ENCODE results near the gene IPMK.
"Not testable (repeated sequence)": the region's sequence is repeated elsewhere in the genome, so short reads cannot be mapped to it uniquely, and the experiment has no call there.

Gene IPMK

GRCh38 chr10:58220769-58221451, 46.8 kb downstream of the IPMK start:
- no peak for DNase-seq (ENCODE audit: low read depth in 2 of 2)

DNA sequence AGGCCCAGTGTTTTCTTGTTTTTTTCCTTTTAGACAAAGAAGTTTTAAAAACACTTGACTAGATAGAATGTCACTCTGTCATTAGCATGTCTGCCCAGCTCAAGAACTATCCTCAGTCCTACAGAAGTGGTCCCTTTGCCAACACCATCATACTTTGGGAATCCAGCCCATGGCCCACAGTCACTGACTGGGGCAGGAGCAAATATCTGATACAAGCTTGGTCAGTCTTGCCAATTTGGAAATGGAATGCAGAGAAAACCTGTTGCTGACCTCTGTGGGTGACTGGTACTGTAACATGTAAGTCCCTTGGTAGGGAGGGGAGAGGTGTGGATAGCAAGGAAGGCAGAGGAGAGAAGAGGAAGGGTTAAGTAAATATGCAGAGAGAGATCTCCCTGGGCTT, 47.8 kb downstream of the IPMK start:
- no peak for DNase-seq (ENCODE audit: low read depth in 2 of 2)

- DNase-seq (ENCODE audit: low read depth in 2 of 2): no peak
These were observed 50.1 kb downstream of the IPMK start for GRCh38 chr10:58217612-58218011.

DNA sequence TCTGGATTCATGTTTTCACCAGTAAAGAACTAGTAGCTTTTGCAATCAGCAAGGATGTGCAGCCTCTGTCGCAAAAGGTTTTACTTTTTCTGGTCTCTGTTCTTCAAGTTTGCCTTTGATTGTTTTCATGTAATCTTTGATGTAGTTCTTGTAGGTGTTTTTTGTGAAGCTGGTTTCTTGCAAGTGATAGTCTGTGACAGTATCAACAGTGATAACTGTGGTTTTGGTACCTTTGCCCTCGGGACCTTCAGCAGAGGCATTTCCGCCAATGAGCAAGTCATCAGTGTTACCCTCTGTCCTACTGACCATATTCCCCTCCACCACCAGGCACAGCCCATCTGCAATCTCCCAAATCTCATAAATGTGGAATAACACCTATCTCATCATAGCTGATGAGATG, 55.1 kb downstream of the IPMK start:
- no peak for DNase-seq (ENCODE audit: low read depth in 2 of 2)

GRCh38 chr10:58210160-58210559, 57.5 kb downstream of the IPMK start:
- no peak for DNase-seq (ENCODE audit: low read depth in 2 of 2)

DNA sequence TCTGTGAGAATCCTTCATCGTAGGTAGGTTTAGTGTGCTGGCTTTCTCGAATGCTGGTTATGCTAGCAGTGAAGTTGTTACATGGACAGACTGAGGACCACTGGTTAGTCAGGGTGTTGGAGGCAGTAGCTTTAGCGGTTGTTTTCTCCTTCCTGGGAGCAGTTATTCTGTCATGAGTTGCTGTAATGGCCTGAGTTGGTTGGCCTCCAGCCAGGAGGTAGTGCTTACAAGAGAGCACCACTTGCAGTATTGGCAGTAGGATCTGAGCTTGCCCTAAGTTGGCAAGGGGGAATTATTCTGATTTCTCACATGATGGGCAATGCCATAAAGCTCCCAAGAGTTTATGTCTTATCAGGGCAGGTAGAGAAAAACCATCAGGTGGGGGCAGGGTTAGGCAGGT, 58.0 kb downstream of the IPMK start:
- DNase-seq (ENCODE audit: low read depth in 2 of 2): no peak

GRCh38 chr10:58206251-58206650, 61.4 kb downstream of the IPMK start:
- no peak for DNase-seq (ENCODE audit: low read depth in 2 of 2)

- no peak for DNase-seq (ENCODE audit: low read depth in 2 of 2)
These were observed 66.0 kb downstream of the IPMK start for GRCh38 chr10:58201704-58202103.

DNA sequence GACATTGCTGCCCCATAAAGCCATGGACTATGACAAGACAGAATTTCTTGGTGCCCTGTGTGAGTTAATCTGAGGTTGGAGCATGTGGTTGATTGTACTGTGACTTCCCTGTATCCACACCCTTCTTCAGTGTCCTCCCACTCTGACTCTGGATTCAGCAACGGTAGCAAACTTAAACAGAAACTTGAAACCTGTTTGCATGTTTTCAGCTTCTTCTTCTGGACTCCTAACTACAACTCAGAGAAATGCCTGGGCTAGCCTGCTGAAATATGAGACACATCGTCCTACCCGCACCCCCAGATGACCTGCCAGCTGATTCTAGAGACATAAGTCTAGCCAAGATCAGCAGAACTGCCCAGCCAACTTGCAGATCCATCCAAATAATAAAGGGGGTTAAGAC, 78.4 kb downstream of the IPMK start:
- DNase-seq (ENCODE audit: low read depth in 2 of 2): no peak

DNA sequence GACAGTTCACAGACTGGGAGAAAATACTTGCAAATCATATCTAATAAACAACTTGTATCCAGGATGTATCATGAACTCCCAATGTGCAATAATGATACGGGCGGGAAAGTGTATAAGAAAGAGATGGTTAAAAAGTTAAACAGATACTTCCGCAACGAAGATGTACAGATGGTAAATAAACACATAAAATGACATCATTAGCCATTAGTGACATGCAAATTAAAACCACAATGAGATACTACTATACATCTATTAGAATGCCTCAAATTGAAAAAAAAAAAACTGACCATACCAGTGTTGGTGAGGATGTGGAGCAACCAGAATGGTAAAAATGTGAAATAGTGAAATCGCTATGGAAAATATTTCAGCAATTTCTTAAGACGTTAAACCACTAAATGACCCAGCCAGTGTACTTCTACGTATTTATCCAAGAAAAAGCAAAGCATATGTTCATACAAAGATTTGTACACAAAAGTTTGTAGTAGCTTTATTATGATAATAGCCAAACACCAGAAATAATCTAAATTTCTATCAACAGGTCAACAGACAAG, 83.5 kb downstream of the IPMK start:
- DNase-seq (ENCODE audit: low read depth in 2 of 2): no peak

DNA sequence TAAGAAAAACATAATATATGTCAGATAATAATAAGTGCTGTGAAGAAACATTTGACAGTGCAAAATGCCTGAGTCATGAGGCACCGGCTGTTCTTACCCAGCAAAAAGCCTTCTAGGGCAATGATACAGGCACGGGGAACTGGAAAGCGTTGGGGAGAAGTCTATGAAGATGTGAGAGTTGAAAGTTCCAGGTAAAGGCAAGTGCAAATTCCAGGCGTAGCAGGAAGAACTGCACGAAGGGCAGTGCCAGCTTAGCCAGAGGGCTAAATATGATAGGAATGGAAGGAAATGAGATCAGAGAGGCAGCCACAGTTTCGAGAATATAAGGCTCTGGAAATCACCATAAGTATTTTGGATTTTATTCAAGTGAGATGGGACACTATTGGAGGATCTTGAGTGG, 87.0 kb downstream of the IPMK start:
- DNase-seq (ENCODE audit: low read depth in 2 of 2): no peak

DNA sequence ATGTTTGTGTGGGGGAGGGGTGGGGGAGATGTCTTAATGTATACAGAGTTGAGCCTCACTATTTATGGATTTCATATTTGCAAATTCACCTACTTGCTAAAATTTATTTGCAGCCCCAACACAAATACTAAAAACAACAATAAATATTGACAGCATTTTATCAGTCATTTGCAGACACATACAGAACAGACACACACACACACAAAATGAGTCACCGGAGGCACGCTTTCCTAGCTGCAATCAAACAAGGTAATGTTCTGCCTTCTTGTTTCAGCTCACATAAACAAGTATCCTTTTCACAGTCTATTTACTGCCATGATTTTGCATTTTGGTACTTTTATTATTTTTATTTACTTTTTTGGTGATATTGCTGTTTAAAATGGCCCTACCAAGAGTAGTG, 88.5 kb downstream of the IPMK start:
- DNase-seq (ENCODE audit: low read depth in 2 of 2): no peak

DNA sequence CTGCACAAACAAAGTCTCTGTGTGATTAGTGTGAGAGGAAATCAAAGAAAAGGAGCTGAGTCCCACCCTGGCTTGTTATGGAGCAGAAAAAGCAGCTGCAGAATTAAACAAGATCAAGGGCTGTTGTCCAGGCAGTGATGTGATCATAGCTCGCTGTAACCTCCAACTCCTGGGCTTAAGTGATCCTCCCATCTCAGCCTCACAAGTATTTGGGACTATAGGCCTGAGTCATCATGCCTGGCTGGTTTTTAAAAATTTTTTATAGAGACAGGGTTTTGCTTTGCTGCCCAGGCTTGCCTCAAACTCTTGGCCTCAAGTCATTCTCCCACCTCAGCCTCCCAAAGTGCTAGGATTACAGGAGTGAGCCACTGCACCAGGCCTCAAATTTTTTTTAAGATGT, 88.9 kb downstream of the IPMK start:
- no peak for DNase-seq (ENCODE audit: low read depth in 2 of 2)

DNA sequence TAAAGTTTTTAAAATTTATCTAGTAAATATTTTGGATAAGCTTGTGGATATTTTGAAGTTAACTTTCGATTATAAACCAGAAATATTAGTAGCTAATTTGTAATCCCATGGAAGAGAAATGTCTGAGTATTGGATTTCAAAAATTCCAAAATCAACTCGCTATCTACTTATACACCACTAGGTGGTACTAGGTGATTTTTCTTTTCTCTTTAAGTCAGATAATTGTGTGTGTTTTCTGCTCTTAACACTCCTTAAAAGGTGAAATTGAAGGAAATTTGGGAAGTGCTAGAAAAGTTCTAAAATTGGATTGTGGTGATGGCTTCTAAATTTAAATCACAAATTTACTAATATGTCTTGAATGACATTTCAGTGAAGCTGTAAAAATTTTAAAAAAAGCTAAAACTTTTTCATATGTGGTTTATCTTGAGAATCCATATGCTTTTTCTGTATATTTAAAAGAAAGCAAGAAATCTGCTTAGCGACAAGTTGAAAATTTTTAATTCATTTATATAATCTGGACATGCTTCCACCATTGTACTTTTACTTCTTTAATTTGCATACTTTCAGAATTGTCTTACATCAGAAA, 90.2 kb downstream of the IPMK start:
- DNase-seq (ENCODE audit: low read depth in 2 of 2): no peak

GRCh38 chr10:58175990-58176900, 91.4 kb downstream of the IPMK start:
- DNase-seq (ENCODE audit: low read depth in 2 of 2): no peak

GRCh38 chr10:58174831-58175230, 92.9 kb downstream of the IPMK start:
- no peak for DNase-seq (ENCODE audit: low read depth in 2 of 2)

DNA sequence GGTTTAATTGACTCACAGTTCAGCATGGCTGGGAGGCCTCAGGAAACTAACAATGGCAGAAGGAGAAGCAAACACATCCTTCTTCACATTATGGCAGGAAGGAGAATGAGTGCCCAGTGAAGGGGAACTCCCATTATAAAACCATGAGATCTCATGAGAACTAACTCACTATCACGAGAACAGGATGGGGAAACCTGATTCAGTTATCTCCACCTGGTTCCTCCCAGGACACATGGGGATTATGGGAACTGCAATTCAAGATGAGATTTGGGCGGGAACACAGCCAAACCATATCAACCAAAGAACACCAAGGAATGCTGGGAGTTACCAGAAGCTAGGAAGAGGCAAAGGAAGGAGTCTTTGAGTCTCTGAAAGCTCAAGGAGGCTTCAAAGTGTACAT, 94.3 kb downstream of the IPMK start:
- DNase-seq (ENCODE audit: low read depth in 2 of 2): no peak

DNA sequence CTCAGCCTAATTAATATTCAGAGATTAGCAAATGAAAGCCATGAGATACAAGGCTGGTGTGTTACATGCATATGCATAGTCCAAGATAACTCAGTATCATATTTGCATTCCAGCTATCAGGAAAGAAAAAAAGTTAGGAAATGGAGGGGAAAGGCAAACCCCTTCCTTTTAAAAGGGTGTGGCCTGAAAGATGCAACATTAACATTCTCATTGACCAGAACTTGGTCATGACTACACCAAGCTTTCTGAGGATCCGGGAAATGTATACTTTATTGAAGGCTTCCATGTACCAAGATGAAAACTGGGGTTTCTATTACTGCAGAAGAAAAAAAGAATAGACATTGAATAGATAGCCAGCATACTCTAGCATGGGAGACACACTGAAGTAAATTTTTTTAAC, 96.5 kb downstream of the IPMK start:
- DNase-seq (ENCODE audit: low read depth in 2 of 2): no peak

GRCh38 chr10:58164517-58164916, 103.2 kb downstream of the IPMK start:
- DNase-seq (ENCODE audit: low read depth in 2 of 2): no peak

DNA sequence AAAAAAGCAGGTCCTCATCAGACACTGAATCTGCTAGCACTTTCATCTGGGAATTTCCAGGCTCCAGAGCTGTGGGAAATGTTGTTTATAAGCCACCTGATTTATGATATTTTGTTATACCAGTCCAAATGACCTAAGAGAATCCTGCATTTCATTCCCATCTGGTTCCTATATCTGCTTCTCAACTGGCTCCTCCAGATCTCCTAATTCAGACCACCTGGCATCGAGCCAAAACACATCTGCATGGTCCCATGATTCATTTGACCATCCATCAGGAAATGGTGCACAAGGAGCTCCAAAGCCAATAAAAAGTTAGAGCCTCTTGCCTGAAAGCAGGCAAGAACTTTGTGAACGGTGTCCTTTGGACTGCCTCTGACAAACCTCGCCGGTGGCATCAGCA, 108.9 kb downstream of the IPMK start:
- DNase-seq (ENCODE audit: low read depth in 2 of 2): no peak

DNA sequence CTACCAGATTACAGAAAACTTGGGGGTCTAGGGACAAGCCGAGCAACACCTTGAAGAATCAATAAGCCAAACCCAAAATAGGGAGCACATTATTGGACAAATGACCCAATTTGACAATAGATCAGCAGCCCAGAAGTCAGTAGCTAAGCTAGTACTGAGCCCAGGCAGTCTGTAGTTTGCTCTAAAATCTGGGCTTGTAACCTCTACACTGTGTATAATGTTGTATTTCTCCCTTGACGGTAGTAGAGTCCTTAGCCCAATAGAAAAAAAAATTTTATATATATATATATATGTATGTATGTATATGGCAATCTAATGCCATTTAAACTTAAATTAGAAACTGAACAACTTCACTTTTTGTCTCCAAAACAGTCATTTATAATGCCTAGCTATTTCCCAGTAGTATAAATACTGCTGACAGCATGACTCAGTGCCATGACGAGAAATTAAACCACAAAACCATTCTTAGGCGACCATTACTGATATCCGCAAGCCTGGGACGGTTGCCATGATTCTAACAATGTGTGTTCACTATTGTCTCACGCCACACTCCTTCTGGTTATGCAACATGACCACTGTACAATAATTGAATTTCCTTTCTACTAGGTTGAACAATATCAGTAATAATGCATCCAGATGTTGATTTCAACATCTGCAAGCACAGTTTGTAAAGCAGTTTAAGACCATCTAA, 110.5 kb downstream of the IPMK start:
- DNase-seq (ENCODE audit: low read depth in 2 of 2): no peak

GRCh38 chr10:58155941-58156340, 111.8 kb downstream of the IPMK start:
- not testable (repeated sequence) for DNase-seq (ENCODE audit: low read depth in 2 of 2)
